NCI-H128 (cell line): ENCODE measurements around the gene EMC1.
"Not testable (repeated sequence)": the region's sequence is repeated elsewhere in the genome, so short reads cannot be mapped to it uniquely, and the experiment has no call there.

Experiments used
- DNase-seq: peaks from one replicate; lab custom pipeline; 2025; ENCODE audit not compliant: unreplicated experiment; lab: John Stamatoyannopoulos, UW

Gene EMC1

GRCh38 chr1:19191811-19192210, 59.5 kb downstream of the EMC1 start:
- no peak for DNase-seq

GRCh38 chr1:19190468-19190867, 60.9 kb downstream of the EMC1 start:
- DNase-seq: no peak

- DNase-seq: no peak
These were observed 62.1 kb downstream of the EMC1 start for GRCh38 chr1:19189270-19189669.

- DNase-seq: no peak
These were observed 63.5 kb downstream of the EMC1 start for GRCh38 chr1:19187852-19188251.

- DNase-seq: no peak
These were observed 65.3 kb downstream of the EMC1 start for GRCh38 chr1:19186001-19186400.

GRCh38 chr1:19182223-19182622, 69.1 kb downstream of the EMC1 start:
- no peak for DNase-seq

GRCh38 chr1:19180265-19180657, 71.1 kb downstream of the EMC1 start:
- not testable (repeated sequence) for DNase-seq

- no peak for DNase-seq
These were observed 71.6 kb downstream of the EMC1 start for GRCh38 chr1:19179597-19180264.

- DNase-seq: no peak
These were observed 72.5 kb downstream of the EMC1 start for GRCh38 chr1:19178734-19179398.

GRCh38 chr1:19177811-19178210, 73.5 kb downstream of the EMC1 start:
- no peak for DNase-seq

- no peak for DNase-seq
These were observed 81.7 kb downstream of the EMC1 start for GRCh38 chr1:19169642-19170041.

- DNase-seq: no peak
These were observed 84.2 kb downstream of the EMC1 start for GRCh38 chr1:19167140-19167539.

- no peak for DNase-seq
These were observed 85.3 kb downstream of the EMC1 start for GRCh38 chr1:19166066-19166465.
